HepG2 (cell line): ENCODE results near the gene ECM1. TPM values are rescaled to one million over a fixed set of nuclear protein-coding genes. Genes with fewer than 3 reads are reported as not detected.
A peak's percentile ranks its signal among the peaks of the same experiment; 100 is the strongest.

Experiments used
- ATAC-seq: fragments of 200-7000 bp; cut with Tn5 transposase; 3 replicates; pipeline ENCODE4 v1.9.1; 2020; ENCODE audit warnings: mild to moderate bottlenecking, moderate library complexity
- BruUV-seq: library from RNA; stranded (reverse); fragments of 400-500 nt; replicated peaks from 2 replicates; lab custom pipeline; 2021; lab: Mats Ljungman, UMichigan
- CTCF ChIA-PET: fragments of 300-600 bp; formaldehyde crosslinking; extraction: SDS; loops from one replicate; lab custom pipeline; 2021; ENCODE audit warnings: low total read pairs, inconsistent platforms, low intra/inter-chr PET ratio; lab: Yijun Ruan, JAX
- POLR2A ChIA-PET: fragments of 350-600 bp; sonication (Branson Sonifier 250); formaldehyde crosslinking; loops from one replicate; lab custom pipeline; 2020; ENCODE audit warnings: antibody characterized with exemption, inconsistent platforms; lab: Yijun Ruan, JAX
- DNase-seq: peaks from one replicate; pipeline ENCODE4 v3.0.0-alpha.2; 2015; ENCODE audit warnings: low spot score
- FAIRE-seq: peaks from 3 replicates; lab custom pipeline; 2011; peaks lifted over from hg19 to GRCh38; lab: Jason Lieb, UNC
- H2AFZ ChIP-seq: one replicate; pipeline ENCODE4 v1.6.1; 2011; ENCODE audit warnings: low read length, inconsistent platforms
- H3K27ac ChIP-seq: fragments of 300-600 bp; 3 replicates; pipeline ENCODE4 v1.8.0; 2011; ENCODE audit warnings: mixed run types, mild to moderate bottlenecking, mixed read lengths, low read length, inconsistent platforms; ENCODE audit not compliant: insufficient read depth; ENCODE audit errors: extremely low read length
- H3K27me3 ChIP-seq, 2 experiments: fragments of 200-600 bp in 1 of 2; 2 replicates in 1 of 2; 3 replicates in 1 of 2; pipeline versions ENCODE4 v1.6.0 to v1.8.0; 2011; ENCODE audit warnings: low read length in 2 of 2, mild to moderate bottlenecking in 2 of 2, moderate library complexity in 2 of 2, inconsistent platforms in 1 of 2; ENCODE audit not compliant: insufficient read depth in 2 of 2, control insufficient read depth in 1 of 2
- H3K36me3 ChIP-seq, 2 experiments: fragments of 200-600 bp in 1 of 2; replicated peaks in 1 of 2; 2 replicates in 1 of 2; 3 replicates in 1 of 2; pipeline versions ENCODE4 v1.5.1 to v1.8.0; 2011; ENCODE audit warnings: low read length in 2 of 2, inconsistent platforms in 1 of 2; ENCODE audit not compliant: insufficient read depth in 2 of 2, control insufficient read depth in 1 of 2
- H3K4me1 ChIP-seq: 2 replicates; pipeline ENCODE4 v1.5.1; 2012; ENCODE audit warnings: low read length, inconsistent platforms; ENCODE audit not compliant: insufficient read depth
- H3K4me2 ChIP-seq: 2 replicates; pipeline ENCODE4 v1.6.0; 2011; ENCODE audit warnings: low read depth, low read length, inconsistent platforms
- H3K4me3 ChIP-seq, 3 experiments: fragments of 200-600 bp in 1 of 3; sonication (generic), shearing (Covaris generic) in 1 of 3; replicated peaks in 1 of 3; 2 replicates each; pipeline ENCODE4 v1.5.1; 2011 to 2016; ENCODE audit warnings: low read length in 3 of 3, inconsistent platforms in 2 of 3, low read depth in 2 of 3, mild to moderate bottlenecking in 2 of 3, control low read depth in 1 of 3, mixed read lengths in 1 of 3; ENCODE audit not compliant: insufficient read depth in 1 of 3
- H3K79me2 ChIP-seq: one replicate; pipeline ENCODE4 v1.6.1; 2011; ENCODE audit warnings: low read length, inconsistent platforms; ENCODE audit not compliant: insufficient read depth
- H3K9ac ChIP-seq: 2 replicates; pipeline ENCODE4 v1.6.0; 2011; ENCODE audit warnings: mild to moderate bottlenecking, low read depth, low read length, inconsistent platforms; ENCODE audit not compliant: insufficient read depth
- H3K9me3 ChIP-seq: 2 replicates; pipeline ENCODE4 v1.5.1; 2012; ENCODE audit warnings: mild to moderate bottlenecking, low read length
- H4K20me1 ChIP-seq: 2 replicates; pipeline ENCODE4 v1.6.0; 2011; ENCODE audit warnings: inconsistent platforms, mild to moderate bottlenecking, low read length, moderate library complexity; ENCODE audit not compliant: insufficient read depth
- AGO2 ChIP-seq: fragments of 200-400 bp; formaldehyde crosslinking; optimal IDR thresholded peaks from 2 replicates; pipeline ENCODE3; 2017; ENCODE audit warnings: mild to moderate bottlenecking, low read depth, low read length, moderate library complexity
- ATF7-NPFF ChIP-seq: sonication (generic); formaldehyde crosslinking; IDR thresholded peaks from 2 replicates; pipeline ENCODE4 v1.8.1; 2023; ENCODE audit warnings: mild to moderate bottlenecking, low read depth, missing genetic modification reagents, moderate library complexity
- EZH2 ChIP-seq: conservative IDR thresholded peaks from 2 replicates; pipeline ENCODE4 v1.6.1; 2012; ENCODE audit warnings: mild to moderate bottlenecking, low read depth, low read length, moderate library complexity
- FOXK1 ChIP-seq: sonication (generic); formaldehyde crosslinking; IDR thresholded peaks from 2 replicates; pipeline ENCODE4 v1.4.0; 2020; ENCODE audit warnings: low read depth, missing genetic modification reagents, borderline replicate concordance
- HES4 ChIP-seq: sonication (generic); formaldehyde crosslinking; IDR thresholded peaks from 2 replicates; pipeline ENCODE4 v1.9.0; 2021; ENCODE audit warnings: mild to moderate bottlenecking, missing genetic modification reagents, borderline replicate concordance
- PCBP1 ChIP-seq: fragments of 200-400 bp; formaldehyde crosslinking; IDR thresholded peaks from 2 replicates; pipeline ENCODE4 v1.6.1; 2017; ENCODE audit warnings: mild to moderate bottlenecking, low read depth, low read length, borderline replicate concordance
- RFX1 ChIP-seq: fragments of 450-650 bp; IDR thresholded peaks from 2 replicates; pipeline ENCODE4 v1.6.1; 2017
- ZBTB10 ChIP-seq: sonication (generic); formaldehyde crosslinking; IDR thresholded peaks from 2 replicates; pipeline ENCODE4 v1.4.0; 2020; ENCODE audit warnings: missing genetic modification reagents, borderline replicate concordance
- ZMYM3 ChIP-seq: sonication (generic); formaldehyde crosslinking; IDR thresholded peaks from 2 replicates; pipeline ENCODE4 v1.5.1; 2020; ENCODE audit warnings: mild to moderate bottlenecking, missing genetic modification reagents
- ZNF142 ChIP-seq: sonication (generic); formaldehyde crosslinking; IDR thresholded peaks from 2 replicates; pipeline ENCODE4 v1.4.0; 2020; ENCODE audit warnings: missing genetic modification reagents
- ZNF670 ChIP-seq: sonication (generic); formaldehyde crosslinking; IDR thresholded peaks from 2 replicates; pipeline ENCODE4 v1.8.0; 2022; ENCODE audit warnings: mild to moderate bottlenecking, missing genetic modification reagents, borderline replicate concordance
- ZNF703 ChIP-seq: sonication (generic); formaldehyde crosslinking; IDR thresholded peaks from 2 replicates; pipeline ENCODE4 v1.5.1; 2020; ENCODE audit warnings: missing genetic modification reagents, mild to moderate bottlenecking, moderate library complexity, borderline replicate concordance
- ZNF746 ChIP-seq: sonication (generic); formaldehyde crosslinking; IDR thresholded peaks from 2 replicates; pipeline ENCODE4 v1.8.0; 2022; ENCODE audit warnings: mild to moderate bottlenecking, missing genetic modification reagents
- WGBS: methylation state at CpG from one replicate; pipeline ENCODE4 v1.1.6; 2017; ENCODE audit warnings: low lambda C conversion rate; 5-methylcytosine and 5-hydroxymethylcytosine counted together
- in situ Hi-C: cut with HindIII; loops from 2 replicates; pipeline ENCODE4 v1.10.0; 2017; ENCODE audit warnings: low pct_unique_long_range_greater_than_20kb; ENCODE audit not compliant: extremely low pct_ligation_motif_present
- intact Hi-C: fragments of 100-400 bp; cut with micrococcal nuclease; formaldehyde crosslinking; loops from one replicate; pipeline ENCODE4 v1.10.0; 2022; ENCODE audit not compliant: unreplicated experiment
- polyA plus RNA-seq, 8 experiments: library from polyadenylated mRNA; depleted of rRNA in 3 of 8; stranded (reverse) in 7 of 8; unstranded in 1 of 8; fragments of >200 nt; fragmentation: Illumina TruSeq in 4 of 8; extraction: Trizol in 4 of 8; gene quantifications; 2 replicates each; pipeline versions ENCODE4 v1.2.1 to v1.2.3, GENCODE V29; 2011 to 2016; ENCODE audit warnings: low read depth in 4 of 8, missing spikeins in 1 of 8, mixed read lengths in 1 of 8; ENCODE audit not compliant: insufficient read depth in 1 of 8
- total RNA-seq, 5 experiments: library from RNA; depleted of rRNA; stranded (reverse); fragments of >200 nt; fragmentation: Illumina TruSeq; extraction: Trizol; gene quantifications; 2 replicates each; pipeline ENCODE4 v1.2.3, GENCODE V29; 2016; ENCODE audit warnings: low read depth in 1 of 5

ECM1 gene
- total and polyA plus RNA-seq, 2 of the 13 experiments (the other 11 are each of a cell fraction or from before 2014, with no cell fraction given), result 0.42 to 1.0 TPM

- no peak for TF ChIP-seq EZH2
- no peak for TF ChIP-seq ATF7-NPFF (CRISPR knock-in tag)
- TF ChIP-seq ZNF670 (CRISPR knock-in tag), result no peak
- no peak for TF ChIP-seq PCBP1
- TF ChIP-seq ZNF142 (CRISPR knock-in tag), result no peak
- no peak for TF ChIP-seq RFX1
Observed at GRCh38 chr1:150552911-150553289, 45.0 kb downstream of the ECM1 start (continued).

GRCh38 chr1:150553392-150554085, 45.6 kb downstream of the ECM1 start:
- TF ChIP-seq ZMYM3 (CRISPR knock-in tag) (no peak), ZNF703 (CRISPR knock-in tag) (no peak), ZBTB10 (no peak), HES4 (CRISPR knock-in tag) (no peak), AGO2 (peak; percentile 65), ZNF746 (no peak), FOXK1 (CRISPR knock-in tag) (no peak)
- Histone ChIP-seq H3K9me3 (no peaks in the 10 kb centered on the region), H3K79me2 (no peaks in the 10 kb centered on the region), H3K4me3 (peak overlapping the region in 1 of 3 experiments; percentile 66; a peak in 1 of 6 replicates), H2AFZ (no peak overlapping the region), H3K9ac (no peak overlapping the region), H4K20me1 (no peaks in the 10 kb centered on the region), H3K27me3 (no peaks in the 10 kb centered on the region; a peak in 1 of 5 replicates), H3K4me1 (peaks cover 58% of the 10 kb centered on the region), H3K27ac (peak overlapping the region; percentile 76), H3K36me3 (peaks cover 0 to 5% of the 10 kb centered on the region in 2 experiments; a peak in 2 of 5 replicates), H3K4me2 (0 out of 2 replicates have a peak overlapping the region, but pooled peaks have one; percentile 81)
- WGBS, result 91% methylated on average over 5 of the region's 23 CpGs
- no TSS peak for BruUV-seq
- intact Hi-C loops (loop anchor here (10.0 kb wide), 1 partner anchor 299 kb away; the partner anchor contains the start of gene CA14), in situ Hi-C loops (loop anchor here (5.0 kb wide), 1 partner anchor 86 kb away; no protein-coding TSS in a partner anchor)
- DNase-seq (no peak), FAIRE-seq (no peak), ATAC-seq (no peak)
- ChIA-PET CTCF (no interaction called here), POLR2A (interaction anchor here (1.5 to 6.9 kb wide), 3 partner anchors 8 to 38 kb away, joined by 3 to 88 read pairs (median 7); partner anchors contain the start of gene FALEC)
